ENCODE results near the gene TRAPPC3. TPM values are rescaled to one million over a fixed set of nuclear protein-coding genes. Genes with fewer than 3 reads are reported as not detected.

TRAPPC3 gene
- total RNA-seq, 1 experiment from 2014 or later: 52.7 TPM

GRCh38 chr1:36136535-36136934, 12.8 kb downstream of the TRAPPC3 start:
- H4K5ac ChIP-seq (ENCODE audit: insufficient read length, low read depth, low read length): no peak overlapping the region
- H2AFZ ChIP-seq (ENCODE audit: low read length): no peak overlapping the region
- no peak overlapping the region for H2BK5ac ChIP-seq (ENCODE audit: insufficient read length, low read length)
- no peaks in the 10 kb centered on the region for H3K79me2 ChIP-seq (ENCODE audit: insufficient read depth, low read length)
- Mint-ChIP-seq H3K27ac (peak overlapping the region in 1 of 3 experiments; percentile 44; a peak in 2 of 7 replicates), H3K4me3 (no peak overlapping the region; a peak in 1 of 5 replicates), H3K9me3 (no peaks in the 10 kb centered on the region), H3K36me3 (ENCODE audit: insufficient read depth in 1 of 3, low read depth in 3 of 3) (peaks cover 6 to 36% (median 17%) of the 10 kb centered on the region in 3 experiments; a peak in 6 of 7 replicates), H3K4me1 (peaks cover 6 to 12% of the 10 kb centered on the region in 2 experiments), H3K27me3 (ENCODE audit: low read depth) (no peaks in the 10 kb centered on the region)
- no peak overlapping the region for H2AK5ac ChIP-seq (ENCODE audit: insufficient read length, low read length)
- no peak overlapping the region for H3K23ac ChIP-seq (ENCODE audit: insufficient read length, low read depth, low read length)
- 0 out of 2 replicates have a peak, but pooled peaks cover 2% of the 10 kb centered on the region for H3K4me1 ChIP-seq (ENCODE audit: insufficient read depth, low read length)
- no peak overlapping the region for H3K9ac ChIP-seq (ENCODE audit: extremely low read depth, insufficient read length, low read length)
- no peaks in the 10 kb centered on the region for H3K79me1 ChIP-seq (ENCODE audit: insufficient read depth, low read depth, low read length, poor library complexity, severe bottlenecking)
- TF ChIP-seq CTCF (conservative IDR thresholded peaks at IDR 0.05): no peak
- H2BK120ac ChIP-seq (ENCODE audit: low read depth, low read length, poor library complexity, severe bottlenecking): no peak overlapping the region
- H3K9me3 ChIP-seq (ENCODE audit: control insufficient read depth, low read depth, low read length): no peaks in the 10 kb centered on the region
- no peaks in the 10 kb centered on the region for H3K23me2 ChIP-seq (ENCODE audit: insufficient read length, low read depth, low read length, poor library complexity, severe bottlenecking)
- H4K20me1 ChIP-seq (ENCODE audit: control insufficient read depth, insufficient read depth, insufficient read length): no peaks in the 10 kb centered on the region
- no peak overlapping the region for H3K14ac ChIP-seq (ENCODE audit: insufficient read depth, low read length)
- no CpG with 5 or more reads among the region's 1 CpG for WGBS (ENCODE audit: extremely low coverage, insufficient read length, low lambda C conversion rate)
- H4K8ac ChIP-seq (replicated peaks; ENCODE audit: insufficient read length, low read depth, low read length): no peak overlapping the region
- no peaks in the 10 kb centered on the region for H3K27me3 ChIP-seq (ENCODE audit: insufficient read depth, low read length)
- no peak overlapping the region for H3K27ac ChIP-seq (ENCODE audit: insufficient read length, low read depth, low read length)
- H3K4me2 ChIP-seq (ENCODE audit: insufficient read depth, insufficient read length, low read length): no peak overlapping the region
- no peak overlapping the region for H2BK20ac ChIP-seq (ENCODE audit: low read depth, low read length, poor library complexity, severe bottlenecking)
- no peak for DNase-seq
- H2BK15ac ChIP-seq (ENCODE audit: low read depth, low read length): no peak overlapping the region
- H4K91ac ChIP-seq (ENCODE audit: insufficient read length, low read depth, low read length): no peak overlapping the region
- H3K56ac ChIP-seq (ENCODE audit: insufficient read length, low read depth, low read length): no peak overlapping the region
- no peak overlapping the region for H3K18ac ChIP-seq (ENCODE audit: insufficient read length, low read depth, low read length)
- no peak overlapping the region for H3T11ph ChIP-seq (ENCODE audit: low read length)
- H2BK12ac ChIP-seq (ENCODE audit: insufficient read length, low read depth, low read length): no peak overlapping the region
- H3K4ac ChIP-seq (ENCODE audit: low read depth, low read length): no peak overlapping the region
